ENCODE results near the gene ZNF469. TPM values are rescaled to one million over a fixed set of nuclear protein-coding genes. Genes with fewer than 3 reads are reported as not detected.

The ZNF469 gene
- total and polyA plus RNA-seq, 9 of the 15 experiments (the other 6 are each of a cell fraction or from before 2014, with no cell fraction given): 0.01 to 0.04 TPM; not detected in 7

DNA sequence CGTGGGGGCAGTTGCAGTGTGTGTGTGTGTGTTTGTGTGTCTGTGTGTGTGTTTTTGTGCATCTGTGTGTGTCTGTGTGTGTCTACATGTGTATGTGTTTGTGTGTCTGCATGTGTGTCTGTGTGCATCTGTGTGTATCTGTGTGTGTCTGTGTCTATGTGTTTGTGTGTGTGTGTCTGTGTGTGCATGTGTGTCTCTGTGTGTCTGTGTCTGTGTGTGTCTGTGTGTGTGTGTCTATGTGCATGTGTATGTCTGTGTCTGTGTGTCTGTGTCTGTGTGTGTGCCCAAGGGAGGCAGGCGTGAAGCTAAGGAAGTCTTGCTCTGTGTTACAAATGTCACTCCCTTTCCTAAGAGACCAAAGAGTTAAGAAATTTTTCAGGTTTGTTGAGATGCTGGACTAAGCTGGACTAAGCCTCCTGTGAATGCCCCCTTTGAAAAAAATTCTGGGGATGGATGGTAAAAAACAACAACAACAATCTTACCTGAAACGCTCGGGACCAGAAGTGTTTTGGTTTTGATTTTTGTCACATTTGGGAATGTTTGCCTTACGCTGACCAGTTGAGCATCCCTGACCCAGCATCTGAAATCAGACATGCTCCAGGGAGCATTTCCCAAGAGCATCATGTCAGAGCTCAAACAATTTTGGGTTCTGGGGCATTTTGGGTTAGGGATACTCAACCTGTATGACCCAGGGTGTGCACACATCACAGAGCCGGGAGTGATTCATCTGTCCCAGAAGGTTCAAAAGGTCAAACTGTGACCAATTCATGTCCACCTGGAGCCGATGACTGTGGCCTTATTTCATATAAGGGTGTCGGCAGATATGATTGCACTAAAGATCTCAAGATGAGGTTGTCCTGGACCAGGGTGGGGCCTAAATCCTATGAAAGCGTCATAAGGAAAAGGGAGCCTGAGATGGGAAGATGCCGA lies 48.6 kb upstream of the ZNF469 start (continued):
- TF ChIP-seq, protein P1, sequence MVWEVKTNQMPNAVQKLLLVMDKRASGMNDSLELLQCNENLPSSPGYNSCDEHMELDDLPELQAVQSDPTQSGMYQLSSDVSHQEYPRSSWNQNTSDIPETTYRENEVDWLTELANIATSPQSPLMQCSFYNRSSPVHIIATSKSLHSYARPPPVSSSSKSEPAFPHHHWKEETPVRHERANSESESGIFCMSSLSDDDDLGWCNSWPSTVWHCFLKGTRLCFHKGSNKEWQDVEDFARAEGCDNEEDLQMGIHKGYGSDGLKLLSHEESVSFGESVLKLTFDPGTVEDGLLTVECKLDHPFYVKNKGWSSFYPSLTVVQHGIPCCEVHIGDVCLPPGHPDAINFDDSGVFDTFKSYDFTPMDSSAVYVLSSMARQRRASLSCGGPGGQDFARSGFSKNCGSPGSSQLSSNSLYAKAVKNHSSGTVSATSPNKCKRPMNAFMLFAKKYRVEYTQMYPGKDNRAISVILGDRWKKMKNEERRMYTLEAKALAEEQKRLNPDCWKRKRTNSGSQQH (CRISPR knock-in tag; IDR thresholded peaks at IDR 0.05): peak; percentile 93
- TF ChIP-seq, protein P2, sequence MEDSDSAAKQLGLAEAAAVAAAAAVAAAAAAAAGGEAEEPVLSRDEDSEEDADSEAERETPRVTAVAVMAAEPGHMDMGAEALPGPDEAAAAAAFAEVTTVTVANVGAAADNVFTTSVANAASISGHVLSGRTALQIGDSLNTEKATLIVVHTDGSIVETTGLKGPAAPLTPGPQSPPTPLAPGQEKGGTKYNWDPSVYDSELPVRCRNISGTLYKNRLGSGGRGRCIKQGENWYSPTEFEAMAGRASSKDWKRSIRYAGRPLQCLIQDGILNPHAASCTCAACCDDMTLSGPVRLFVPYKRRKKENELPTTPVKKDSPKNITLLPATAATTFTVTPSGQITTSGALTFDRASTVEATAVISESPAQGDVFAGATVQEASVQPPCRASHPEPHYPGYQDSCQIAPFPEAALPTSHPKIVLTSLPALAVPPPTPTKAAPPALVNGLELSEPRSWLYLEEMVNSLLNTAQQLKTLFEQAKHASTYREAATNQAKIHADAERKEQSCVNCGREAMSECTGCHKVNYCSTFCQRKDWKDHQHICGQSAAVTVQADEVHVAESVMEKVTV (CRISPR knock-in tag; IDR thresholded peaks at IDR 0.05): no peak
- TF ChIP-seq, protein P3, sequence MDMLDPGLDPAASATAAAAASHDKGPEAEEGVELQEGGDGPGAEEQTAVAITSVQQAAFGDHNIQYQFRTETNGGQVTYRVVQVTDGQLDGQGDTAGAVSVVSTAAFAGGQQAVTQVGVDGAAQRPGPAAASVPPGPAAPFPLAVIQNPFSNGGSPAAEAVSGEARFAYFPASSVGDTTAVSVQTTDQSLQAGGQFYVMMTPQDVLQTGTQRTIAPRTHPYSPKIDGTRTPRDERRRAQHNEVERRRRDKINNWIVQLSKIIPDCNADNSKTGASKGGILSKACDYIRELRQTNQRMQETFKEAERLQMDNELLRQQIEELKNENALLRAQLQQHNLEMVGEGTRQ (CRISPR knock-in tag; IDR thresholded peaks at IDR 0.05): no peak
- TF ChIP-seq SIRT6 (IDR thresholded peaks at IDR 0.05; ENCODE audit: low read depth, low read length) (no peak), CBX1 (IDR thresholded peaks at IDR 0.05; ENCODE audit: low read depth) (no peak), ZNF444 (CRISPR knock-in tag; IDR thresholded peaks at IDR 0.05) (no peak), TAL1 (IDR thresholded peaks at IDR 0.05) (no peak; the same call in 1 of the 2 replicates), CREM (IDR thresholded peaks at IDR 0.05; ENCODE audit: low read depth) (no peak), SRF (CRISPR knock-in tag; IDR thresholded peaks at IDR 0.05) (no peak), MCM2 (IDR thresholded peaks at IDR 0.05; ENCODE audit: low read depth) (no peak), MEIS2 (IDR thresholded peaks at IDR 0.05; ENCODE audit: partially characterized antibody) (no peak), MYNN (IDR thresholded peaks at IDR 0.05) (no peak), MYNN (CRISPR knock-in tag; IDR thresholded peaks at IDR 0.05) (no peak), CREBBP (IDR thresholded peaks at IDR 0.05; ENCODE audit: low read depth, low read length) (no peak)
- TF ChIP-seq, protein P4, sequence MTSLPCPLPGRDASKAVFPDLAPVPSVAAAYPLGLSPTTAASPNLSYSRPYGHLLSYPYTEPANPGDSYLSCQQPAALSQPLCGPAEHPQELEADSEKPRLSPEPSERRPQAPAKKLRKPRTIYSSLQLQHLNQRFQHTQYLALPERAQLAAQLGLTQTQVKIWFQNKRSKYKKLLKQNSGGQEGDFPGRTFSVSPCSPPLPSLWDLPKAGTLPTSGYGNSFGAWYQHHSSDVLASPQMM (CRISPR knock-in tag; IDR thresholded peaks at IDR 0.05): no peak
- TF ChIP-seq, protein P5, sequence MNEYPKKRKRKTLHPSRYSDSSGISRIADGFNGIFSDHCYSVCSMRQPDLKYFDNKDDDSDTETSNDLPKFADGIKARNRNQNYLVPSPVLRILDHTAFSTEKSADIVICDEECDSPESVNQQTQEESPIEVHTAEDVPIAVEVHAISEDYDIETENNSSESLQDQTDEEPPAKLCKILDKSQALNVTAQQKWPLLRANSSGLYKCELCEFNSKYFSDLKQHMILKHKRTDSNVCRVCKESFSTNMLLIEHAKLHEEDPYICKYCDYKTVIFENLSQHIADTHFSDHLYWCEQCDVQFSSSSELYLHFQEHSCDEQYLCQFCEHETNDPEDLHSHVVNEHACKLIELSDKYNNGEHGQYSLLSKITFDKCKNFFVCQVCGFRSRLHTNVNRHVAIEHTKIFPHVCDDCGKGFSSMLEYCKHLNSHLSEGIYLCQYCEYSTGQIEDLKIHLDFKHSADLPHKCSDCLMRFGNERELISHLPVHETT (CRISPR knock-in tag; conservative IDR thresholded peaks at IDR 0.05 in 1 of 2, IDR thresholded peaks at IDR 0.05 in 1 of 2): 0 out of 4 replicates have a peak, but pooled peaks of 1 of the 2 experiments have one; percentile 7
- TF ChIP-seq, protein P6, sequence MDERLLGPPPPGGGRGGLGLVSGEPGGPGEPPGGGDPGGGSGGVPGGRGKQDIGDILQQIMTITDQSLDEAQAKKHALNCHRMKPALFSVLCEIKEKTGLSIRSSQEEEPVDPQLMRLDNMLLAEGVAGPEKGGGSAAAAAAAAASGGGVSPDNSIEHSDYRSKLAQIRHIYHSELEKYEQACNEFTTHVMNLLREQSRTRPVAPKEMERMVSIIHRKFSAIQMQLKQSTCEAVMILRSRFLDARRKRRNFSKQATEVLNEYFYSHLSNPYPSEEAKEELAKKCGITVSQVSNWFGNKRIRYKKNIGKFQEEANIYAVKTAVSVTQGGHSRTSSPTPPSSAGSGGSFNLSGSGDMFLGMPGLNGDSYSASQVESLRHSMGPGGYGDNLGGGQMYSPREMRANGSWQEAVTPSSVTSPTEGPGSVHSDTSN (CRISPR knock-in tag; IDR thresholded peaks at IDR 0.05; ENCODE audit: low read depth): no peak
- TF ChIP-seq, protein P6 (tag; conservative IDR thresholded peaks at IDR 0.05; ENCODE audit: low read depth): peak; percentile 15; the same call in 1 of the 2 replicates

Data from K562 (cell line).